ENCODE results near the gene TMEM200A. TPM values are rescaled to one million over a fixed set of nuclear protein-coding genes. Genes with fewer than 3 reads are reported as not detected.

The TMEM200A gene
- total and polyA plus RNA-seq, 11 donors, result 0.15 to 1.9 (median 0.42) TPM; not detected in 6

GRCh38 chr6:130376936-130377335 is 11.1 kb downstream of the TMEM200A start:
- 41 to 94% (median 66%) methylated on average over 1 of the region's 1 CpG for WGBS, 4 donors
- Histone ChIP-seq H3K9me3 (no peaks in the 10 kb centered on the region), H3K4me1 (no peaks in the 10 kb centered on the region), H3K27me3 (no peaks in the 10 kb centered on the region), H3K4me3 (no peak overlapping the region), H3K27ac (no peak overlapping the region), H3K36me3 (no peaks in the 10 kb centered on the region)
- TF ChIP-seq POLR2A (IDR thresholded peaks at IDR 0.05), result no peak
- TF ChIP-seq, protein P1, sequence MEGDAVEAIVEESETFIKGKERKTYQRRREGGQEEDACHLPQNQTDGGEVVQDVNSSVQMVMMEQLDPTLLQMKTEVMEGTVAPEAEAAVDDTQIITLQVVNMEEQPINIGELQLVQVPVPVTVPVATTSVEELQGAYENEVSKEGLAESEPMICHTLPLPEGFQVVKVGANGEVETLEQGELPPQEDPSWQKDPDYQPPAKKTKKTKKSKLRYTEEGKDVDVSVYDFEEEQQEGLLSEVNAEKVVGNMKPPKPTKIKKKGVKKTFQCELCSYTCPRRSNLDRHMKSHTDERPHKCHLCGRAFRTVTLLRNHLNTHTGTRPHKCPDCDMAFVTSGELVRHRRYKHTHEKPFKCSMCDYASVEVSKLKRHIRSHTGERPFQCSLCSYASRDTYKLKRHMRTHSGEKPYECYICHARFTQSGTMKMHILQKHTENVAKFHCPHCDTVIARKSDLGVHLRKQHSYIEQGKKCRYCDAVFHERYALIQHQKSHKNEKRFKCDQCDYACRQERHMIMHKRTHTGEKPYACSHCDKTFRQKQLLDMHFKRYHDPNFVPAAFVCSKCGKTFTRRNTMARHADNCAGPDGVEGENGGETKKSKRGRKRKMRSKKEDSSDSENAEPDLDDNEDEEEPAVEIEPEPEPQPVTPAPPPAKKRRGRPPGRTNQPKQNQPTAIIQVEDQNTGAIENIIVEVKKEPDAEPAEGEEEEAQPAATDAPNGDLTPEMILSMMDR (IDR thresholded peaks at IDR 0.05), result no peak
- intact Hi-C loops (cut with DNase I), result no loop called here
- DNase-seq (no peak), ATAC-seq (no peak)

GRCh38 chr6:130377371-130377770 is 11.6 kb downstream of the TMEM200A start:
- Histone ChIP-seq H3K9me3 (no peaks in the 10 kb centered on the region), H3K27ac (no peak overlapping the region), H3K4me3 (no peak overlapping the region), H3K27me3 (no peaks in the 10 kb centered on the region), H3K36me3 (no peaks in the 10 kb centered on the region), H3K4me1 (no peaks in the 10 kb centered on the region)
- no peak for ATAC-seq
- DNase-seq, result no peak
- intact Hi-C loops (cut with DNase I), result no loop called here
- TF ChIP-seq, protein P1 (IDR thresholded peaks at IDR 0.05), result no peak
- TF ChIP-seq POLR2A (IDR thresholded peaks at IDR 0.05), result no peak

DNA sequence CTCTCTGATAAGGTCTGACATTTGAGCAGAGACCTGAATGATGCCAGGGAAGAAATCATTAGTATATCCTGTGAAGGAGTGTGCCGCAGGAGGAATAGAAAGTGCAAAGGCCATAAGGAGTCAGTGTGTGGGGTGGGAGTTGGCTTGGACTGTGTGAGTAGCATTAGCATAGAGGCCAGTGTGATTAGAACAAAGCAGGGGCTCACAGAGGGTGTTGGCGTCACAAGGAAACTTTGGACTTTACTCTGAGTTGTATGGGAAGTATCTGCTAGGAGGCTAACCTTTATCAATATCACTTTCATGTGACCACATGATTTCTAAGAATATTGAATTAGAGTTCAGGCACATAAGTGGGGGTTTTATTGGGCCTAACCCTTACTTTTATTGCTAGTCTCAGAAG is 12.1 kb downstream of the TMEM200A start:
- no peaks in the 10 kb centered on the region for H3K27me3 ChIP-seq
- intact Hi-C loops (cut with DNase I), result no loop called here
- H3K4me1 ChIP-seq, result no peaks in the 10 kb centered on the region
- no peaks in the 10 kb centered on the region for H3K9me3 ChIP-seq
- H3K36me3 ChIP-seq, result no peaks in the 10 kb centered on the region
- H3K27ac ChIP-seq, result no peak overlapping the region
- ATAC-seq (no peak), DNase-seq (no peak)
- WGBS, 4 donors, result 86 to 92% (median 88%) methylated on average over 2 of the region's 2 CpGs
- TF ChIP-seq, protein P1 (IDR thresholded peaks at IDR 0.05), result no peak
- TF ChIP-seq POLR2A (IDR thresholded peaks at IDR 0.05), result no peak
- no peak overlapping the region for H3K4me3 ChIP-seq

GRCh38 chr6:130379223-130379622 is 13.4 kb downstream of the TMEM200A start:
- no peak for DNase-seq
- Histone ChIP-seq H3K27ac (no peak overlapping the region), H3K9me3 (no peaks in the 10 kb centered on the region), H3K36me3 (no peaks in the 10 kb centered on the region), H3K27me3 (no peaks in the 10 kb centered on the region), H3K4me3 (no peak overlapping the region), H3K4me1 (no peaks in the 10 kb centered on the region)
- intact Hi-C loops (cut with DNase I), result no loop called here
- TF ChIP-seq, protein P1 (IDR thresholded peaks at IDR 0.05), result no peak
- WGBS, 4 donors, result 81 to 86% (median 83%) methylated on average over 3 of the region's 3 CpGs
- ATAC-seq, result no peak
